AG04449 (cell line): ENCODE measurements around the gene RBP3.

Experiments used
- CTCF ChIA-PET: fragments of 350-600 bp; formaldehyde crosslinking; extraction: SDS; loops from one replicate; lab custom pipeline; 2021; ENCODE audit warnings: antibody characterized with exemption; lab: Yijun Ruan, JAX
- POLR2A ChIA-PET: fragments of 400-600, 350-600 bp; formaldehyde crosslinking; extraction: SDS; loops from one replicate; lab custom pipeline; 2020; ENCODE audit warnings: antibody characterized with exemption, inconsistent platforms; lab: Yijun Ruan, JAX
- DNase-seq: peaks from one replicate; pipeline ENCODE4 v3.0.0-alpha.2; 2010; ENCODE audit warnings: low read depth, low spot score
- H3K4me3 ChIP-seq: 2 replicates; pipeline ENCODE4 v1.5.1; 2011; ENCODE audit warnings: low read depth, mild to moderate bottlenecking, control low read depth, low read length
- TF ChIP-seq, protein P1 (sequence below): IDR thresholded peaks from one replicate; pipeline ENCODE4 v1.5.1; 2011; ENCODE audit warnings: mild to moderate bottlenecking, moderate library complexity, low read length, control low read depth, inconsistent platforms; ENCODE audit not compliant: insufficient read depth; ENCODE audit errors: missing control alignments

The RBP3 gene

DNA sequence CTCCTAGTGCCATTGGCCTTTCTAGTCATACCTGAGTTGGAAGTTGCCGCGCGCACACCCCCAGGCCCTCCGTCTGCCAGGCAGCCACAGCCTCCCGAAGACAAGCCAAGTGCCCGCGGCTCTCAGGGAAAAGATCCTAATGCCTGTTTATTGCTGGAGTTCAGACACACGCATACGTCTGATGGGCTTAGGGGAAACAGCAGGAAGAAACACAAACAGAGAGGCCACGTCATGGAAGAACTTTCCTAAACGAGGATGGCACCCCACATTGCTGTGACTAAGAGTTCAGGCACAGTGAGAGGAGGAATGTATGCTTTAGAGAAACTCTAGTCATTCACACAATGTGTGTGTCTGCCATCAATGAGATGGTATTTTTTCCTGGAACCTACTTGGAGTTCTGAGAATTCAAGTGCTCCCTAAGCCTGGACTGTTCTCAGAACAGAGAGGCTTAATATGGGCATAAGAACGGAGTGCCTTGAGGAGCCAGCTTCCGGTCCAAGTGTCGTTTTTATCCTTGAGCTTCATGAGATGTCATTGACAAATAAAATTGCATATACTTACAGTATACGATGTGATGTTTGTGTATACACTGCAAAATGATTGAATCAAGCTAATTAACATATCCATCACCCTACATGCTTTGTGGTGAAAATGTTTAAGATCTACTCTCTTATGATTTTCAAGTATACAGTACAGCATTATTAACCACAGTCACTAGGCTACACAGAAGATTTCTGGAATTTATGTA is 11.6 kb upstream of the RBP3 start:
- no peak overlapping the region for H3K4me3 ChIP-seq
- TF ChIP-seq, protein P1, sequence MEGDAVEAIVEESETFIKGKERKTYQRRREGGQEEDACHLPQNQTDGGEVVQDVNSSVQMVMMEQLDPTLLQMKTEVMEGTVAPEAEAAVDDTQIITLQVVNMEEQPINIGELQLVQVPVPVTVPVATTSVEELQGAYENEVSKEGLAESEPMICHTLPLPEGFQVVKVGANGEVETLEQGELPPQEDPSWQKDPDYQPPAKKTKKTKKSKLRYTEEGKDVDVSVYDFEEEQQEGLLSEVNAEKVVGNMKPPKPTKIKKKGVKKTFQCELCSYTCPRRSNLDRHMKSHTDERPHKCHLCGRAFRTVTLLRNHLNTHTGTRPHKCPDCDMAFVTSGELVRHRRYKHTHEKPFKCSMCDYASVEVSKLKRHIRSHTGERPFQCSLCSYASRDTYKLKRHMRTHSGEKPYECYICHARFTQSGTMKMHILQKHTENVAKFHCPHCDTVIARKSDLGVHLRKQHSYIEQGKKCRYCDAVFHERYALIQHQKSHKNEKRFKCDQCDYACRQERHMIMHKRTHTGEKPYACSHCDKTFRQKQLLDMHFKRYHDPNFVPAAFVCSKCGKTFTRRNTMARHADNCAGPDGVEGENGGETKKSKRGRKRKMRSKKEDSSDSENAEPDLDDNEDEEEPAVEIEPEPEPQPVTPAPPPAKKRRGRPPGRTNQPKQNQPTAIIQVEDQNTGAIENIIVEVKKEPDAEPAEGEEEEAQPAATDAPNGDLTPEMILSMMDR: no peak
- ChIA-PET POLR2A (no interaction called here), CTCF (interaction anchor here (1.3 kb wide), 1 partner anchor 25 kb away, joined by 3 read pairs; no protein-coding TSS in a partner anchor)
- peak; percentile 44 for DNase-seq

DNA sequence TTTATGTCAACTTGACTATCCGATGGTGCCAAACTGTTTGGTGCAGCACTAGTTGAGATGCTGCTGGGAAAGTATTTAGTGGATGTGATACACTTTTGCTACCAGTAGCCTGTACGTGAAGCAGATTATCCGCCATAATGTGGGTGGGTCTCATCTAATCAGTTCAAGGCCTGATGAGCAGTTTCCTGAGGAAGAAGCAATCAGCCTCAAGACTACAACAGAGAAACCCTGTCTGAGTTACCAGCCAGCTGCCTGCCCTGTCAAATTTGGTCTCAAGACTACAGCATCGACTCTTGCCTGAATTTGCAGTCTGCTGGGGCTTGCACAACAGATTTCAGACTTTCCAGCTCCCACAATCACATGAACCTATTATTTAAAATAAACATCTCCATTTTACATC is 10.9 kb upstream of the RBP3 start:
- POLR2A ChIA-PET: interaction anchor here (0.6 kb wide), 1 partner anchor 405 kb away, joined by 3 read pairs; no protein-coding TSS in a partner anchor
- CTCF ChIA-PET: interaction anchor here (1.2 to 4.1 kb wide), 3 partner anchors 15 to 343 kb away, joined by 3 to 25 read pairs (median 3); partner anchors contain the start of gene GDF2
- TF ChIP-seq, protein P1: no peak
- no peak for DNase-seq
- H3K4me3 ChIP-seq: no peak overlapping the region

DNA sequence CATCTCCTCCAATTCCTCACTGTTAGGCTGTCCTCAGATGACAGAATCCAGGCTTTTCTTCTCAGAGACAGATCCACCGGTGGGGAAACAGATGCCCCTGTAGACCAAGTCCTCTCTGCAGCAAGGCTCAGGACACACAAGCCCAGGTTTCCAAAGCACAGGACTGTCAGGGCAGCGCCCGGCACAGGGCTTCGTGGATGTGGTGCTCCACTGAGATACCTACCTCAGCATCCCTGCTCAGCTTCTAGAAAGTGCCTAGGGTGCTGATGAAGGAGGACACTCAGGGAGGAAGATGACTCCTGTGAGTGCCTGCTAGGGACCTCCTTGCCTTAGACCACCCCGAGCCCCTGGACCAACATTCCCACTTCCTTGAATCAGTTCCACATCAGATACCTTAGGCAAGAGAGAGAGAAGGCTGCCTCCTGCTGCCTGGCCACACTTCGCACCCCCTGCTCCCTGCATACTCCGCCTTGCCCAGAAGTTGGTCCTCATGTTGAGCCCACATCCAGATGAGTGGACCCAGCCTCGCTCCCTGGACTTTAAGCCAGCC is 8.9 kb upstream of the RBP3 start:
- no peak overlapping the region for H3K4me3 ChIP-seq
- ChIA-PET CTCF (interaction anchor here (0.7 to 4.1 kb wide), 9 partner anchors 9 to 345 kb away, joined by 3 to 25 read pairs (median 4); partner anchors contain the start of gene RBP3), POLR2A (no interaction called here)
- TF ChIP-seq, protein P1: no peak
- DNase-seq: no peak

DNA sequence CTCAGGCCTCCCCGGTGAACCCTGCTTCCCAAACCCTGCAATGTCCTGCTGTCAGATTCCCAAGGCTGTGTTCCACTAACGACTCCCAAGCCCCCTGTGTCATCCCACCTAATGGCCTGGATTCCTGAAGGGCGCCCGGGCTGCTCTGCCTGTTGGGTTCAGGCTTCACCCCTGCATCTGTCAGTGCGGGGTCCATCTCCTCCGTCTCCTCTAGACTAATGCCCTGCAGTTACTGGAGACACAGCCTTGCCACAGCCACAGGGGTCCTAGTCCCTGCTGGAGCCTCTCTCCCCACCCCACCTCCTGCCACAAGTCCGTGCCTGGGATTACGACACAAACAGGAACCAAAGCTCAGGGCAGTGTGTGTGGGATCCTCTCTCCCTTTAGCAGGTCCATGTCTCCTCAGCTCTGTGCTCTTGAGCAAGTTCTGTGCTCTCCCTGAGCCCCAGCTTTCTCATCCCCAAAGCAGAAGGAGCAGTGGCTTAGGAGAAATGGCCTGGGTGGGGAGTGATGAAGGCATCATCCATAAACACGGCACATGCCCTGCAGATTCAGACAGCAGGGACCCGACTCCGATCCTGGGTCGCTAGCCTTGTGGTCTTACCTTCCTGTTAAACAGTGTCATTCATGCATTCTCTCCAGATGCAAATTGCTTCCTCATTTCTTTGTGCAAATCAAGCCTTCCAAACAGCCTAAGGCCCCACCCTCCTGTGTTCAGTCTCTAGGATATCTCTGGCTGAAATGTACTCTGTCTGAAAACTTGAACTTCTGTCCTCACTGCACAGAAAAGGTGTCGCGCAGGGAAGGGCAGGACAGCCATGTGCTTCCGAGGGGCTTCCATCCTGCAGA is 8.2 kb upstream of the RBP3 start:
- DNase-seq: no peak
- H3K4me3 ChIP-seq: no peak overlapping the region
- POLR2A ChIA-PET: no interaction called here
- TF ChIP-seq, protein P1: no peak
- CTCF ChIA-PET: interaction anchor here (0.9 to 4.1 kb wide), 18 partner anchors 8 to 346 kb away, joined by 3 to 25 read pairs (median 4); no protein-coding TSS in a partner anchor

DNA sequence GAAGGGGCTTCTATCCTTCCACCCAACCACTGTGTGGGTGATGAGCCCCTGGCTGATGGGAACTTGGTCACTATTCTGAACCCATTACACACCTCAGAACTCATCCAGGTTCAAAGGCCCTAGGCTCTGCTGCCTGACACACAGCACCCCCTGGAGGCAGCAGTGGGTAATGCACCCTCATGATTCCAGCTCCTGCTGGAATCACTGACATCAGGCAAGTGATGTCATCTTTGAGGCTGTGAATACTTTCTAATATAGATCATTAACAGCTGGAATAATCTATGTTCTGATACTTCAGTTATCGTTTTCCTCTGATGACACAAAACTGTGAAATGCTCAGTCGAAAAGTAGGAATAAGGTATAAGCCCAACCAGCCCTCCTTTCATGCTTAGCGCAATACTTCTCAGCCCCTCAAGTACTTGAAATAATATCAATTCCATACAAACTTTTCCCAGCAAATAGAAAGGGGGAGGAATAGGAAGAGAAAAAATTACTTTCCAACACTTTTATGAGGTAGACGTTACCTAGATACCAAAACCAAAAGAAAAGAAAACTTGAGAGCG is 7.5 kb upstream of the RBP3 start:
- TF ChIP-seq, protein P1: peak; percentile 90
- no peak for DNase-seq
- ChIA-PET CTCF (interaction anchor here (0.7 to 4.1 kb wide), 21 partner anchors 9 to 347 kb away, joined by 3 to 25 read pairs (median 4); no protein-coding TSS in a partner anchor), POLR2A (no interaction called here)
- no peak overlapping the region for H3K4me3 ChIP-seq
